Esophagus squamous epithelium (tissue), 5 donors: ENCODE data around the gene PVR. TPM values are rescaled to one million over a fixed set of nuclear protein-coding genes. Genes with fewer than 3 reads are reported as not detected.
A peak's percentile ranks its signal among the peaks of the same experiment; 100 is the strongest.
"Not testable (repeated sequence)": the region's sequence is repeated elsewhere in the genome, so short reads cannot be mapped to it uniquely, and the experiment has no call there.

ENCODE experiments used
- DNase-seq: peaks from one replicate; lab custom pipeline; 2025; lab: John Stamatoyannopoulos, UW
- H3K27ac ChIP-seq, 4 donors: fragments of 200-600 bp; sonication (generic); one replicate each; pipeline ENCODE4 v1.5.1; 2016 to 2019; ENCODE audit warnings: mild to moderate bottlenecking in 1 of 4
- H3K27me3 ChIP-seq, 4 donors: fragments of 200-600 bp; sonication (generic); 1 replicate in 3 of 4; 2 replicates in 1 of 4; pipeline versions ENCODE4 v1.5.1 to v1.6.0; 2017 to 2021; ENCODE audit warnings: antibody characterized with exemption in 1 of 4
- H3K36me3 ChIP-seq, 3 donors: fragments of 200-600 bp; sonication (generic); one replicate each; pipeline ENCODE4 v1.5.1; 2016 to 2019
- H3K4me1 ChIP-seq, 3 donors: fragments of 200-600 bp; sonication (generic); one replicate each; pipeline ENCODE4 v1.5.1; 2017 to 2019
- H3K4me3 ChIP-seq, 4 donors: fragments of 200-600 bp; sonication (generic); 1 replicate in 3 of 4; 2 replicates in 1 of 4; pipeline ENCODE4 v1.5.1; 2016 to 2019; ENCODE audit warnings: mild to moderate bottlenecking in 2 of 4, moderate library complexity in 1 of 4
- H3K9me3 ChIP-seq, 3 donors: fragments of 200-600 bp; sonication (generic); one replicate each; pipeline ENCODE4 v1.5.1; 2016 to 2019
- POLR2A ChIP-seq, 4 donors: fragments of 450-650 bp; IDR thresholded peaks; one replicate each; pipeline ENCODE4 v1.6.1; 2017; ENCODE audit warnings: antibody characterized with exemption in 4 of 4, mild to moderate bottlenecking in 4 of 4, moderate library complexity in 3 of 4
- WGBS, 2 donors: methylation state at CpG; one replicate each; pipeline ENCODE4 v1.1.5; 2018; 5-methylcytosine and 5-hydroxymethylcytosine counted together
- intact Hi-C: fragments of 100-400 bp; cut with DNase I; formaldehyde crosslinking; loops from one replicate; pipeline ENCODE4 v1.15.0; 2022
- total RNA-seq, 4 donors: library from RNA; depleted of rRNA; stranded (reverse); fragments of >200 nt; gene quantifications; one replicate each; pipeline ENCODE4 v1.1.0, GENCODE V29; 2016
- TF ChIP-seq, protein P1 (sequence below), 6 experiments: fragments of 450-650 bp in 4 of 6; fragments of 200-600 bp in 2 of 6; sonication (generic) in 2 of 6; IDR thresholded peaks; one replicate each; pipeline ENCODE4 v1.5.1; 2016 to 2019; ENCODE audit warnings: antibody characterized with exemption in 6 of 6, mild to moderate bottlenecking in 4 of 6, moderate library complexity in 4 of 6
- donor health status: DM: yes; HTN: yes; CAD: no.

The PVR gene
- total RNA-seq, 4 donors from 2014 or later = 13.2 to 21.9 (median 20.9) TPM

DNA sequence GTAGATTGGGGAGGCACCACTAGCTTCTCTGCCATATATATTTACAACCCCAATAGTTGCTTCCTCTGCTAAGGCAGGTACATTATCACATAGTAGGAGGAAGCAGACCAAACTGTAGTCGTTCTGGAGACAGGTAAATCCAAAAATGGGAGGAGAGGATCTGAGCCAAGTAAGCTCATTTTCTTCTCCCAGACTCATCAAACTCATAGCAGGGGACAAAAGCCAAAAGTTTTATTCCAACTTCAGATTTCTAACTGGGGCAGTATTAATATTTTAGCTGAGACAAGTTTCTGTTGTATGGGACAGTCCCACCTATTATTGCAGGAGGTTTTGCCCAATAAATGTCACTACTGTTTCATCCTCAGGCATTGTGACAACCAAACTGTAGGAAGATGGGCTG, 38.2 kb upstream of the PVR start:
- no peaks in the 10 kb centered on the region for H3K36me3 ChIP-seq
- no peak overlapping the region for H3K27ac ChIP-seq
- DNase-seq = no peak
- intact Hi-C loops = no loop called here
- peaks cover 0 to 44% (median 0%) of the 10 kb centered on the region in 4 donors for H3K27me3 ChIP-seq
- H3K4me1 ChIP-seq = peaks cover 0 to 29% (median 6%) of the 10 kb centered on the region in 3 donors
- TF ChIP-seq POLR2A (IDR thresholded peaks at IDR 0.05) = no peak
- H3K9me3 ChIP-seq = no peaks in the 10 kb centered on the region
- H3K4me3 ChIP-seq = no peak overlapping the region
- 60 to 71% methylated on average over 1 of the region's 1 CpG for whole genome bisulfite sequencing, 2 donors

DNA sequence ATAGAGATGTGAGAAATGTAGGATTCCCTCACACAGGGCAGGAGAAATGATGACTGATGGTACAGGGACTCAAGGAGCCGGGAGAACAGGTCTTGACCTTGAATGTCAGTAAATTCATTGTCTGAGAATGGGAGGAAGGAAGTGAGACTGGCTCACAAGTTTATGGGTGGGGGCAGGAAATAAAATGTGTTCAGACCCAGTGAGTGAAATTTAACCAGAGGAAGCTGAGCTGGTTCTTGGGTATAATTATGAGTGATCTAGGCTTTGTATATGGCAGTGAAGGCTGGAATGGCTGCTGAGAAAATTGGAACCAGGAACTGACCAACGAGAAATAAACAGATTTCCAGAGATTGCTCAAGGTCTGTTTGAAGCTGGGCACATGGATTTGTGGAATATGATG, 36.7 kb upstream of the PVR start:
- intact Hi-C loops = no loop called here
- WGBS, 2 donors = 31% methylated on average over 2 of the region's 2 CpGs
- TF ChIP-seq POLR2A (IDR thresholded peaks at IDR 0.05) = no peak
- TF ChIP-seq, protein P1, sequence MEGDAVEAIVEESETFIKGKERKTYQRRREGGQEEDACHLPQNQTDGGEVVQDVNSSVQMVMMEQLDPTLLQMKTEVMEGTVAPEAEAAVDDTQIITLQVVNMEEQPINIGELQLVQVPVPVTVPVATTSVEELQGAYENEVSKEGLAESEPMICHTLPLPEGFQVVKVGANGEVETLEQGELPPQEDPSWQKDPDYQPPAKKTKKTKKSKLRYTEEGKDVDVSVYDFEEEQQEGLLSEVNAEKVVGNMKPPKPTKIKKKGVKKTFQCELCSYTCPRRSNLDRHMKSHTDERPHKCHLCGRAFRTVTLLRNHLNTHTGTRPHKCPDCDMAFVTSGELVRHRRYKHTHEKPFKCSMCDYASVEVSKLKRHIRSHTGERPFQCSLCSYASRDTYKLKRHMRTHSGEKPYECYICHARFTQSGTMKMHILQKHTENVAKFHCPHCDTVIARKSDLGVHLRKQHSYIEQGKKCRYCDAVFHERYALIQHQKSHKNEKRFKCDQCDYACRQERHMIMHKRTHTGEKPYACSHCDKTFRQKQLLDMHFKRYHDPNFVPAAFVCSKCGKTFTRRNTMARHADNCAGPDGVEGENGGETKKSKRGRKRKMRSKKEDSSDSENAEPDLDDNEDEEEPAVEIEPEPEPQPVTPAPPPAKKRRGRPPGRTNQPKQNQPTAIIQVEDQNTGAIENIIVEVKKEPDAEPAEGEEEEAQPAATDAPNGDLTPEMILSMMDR (IDR thresholded peaks at IDR 0.05) = no peak
- H3K4me1 ChIP-seq = peaks cover 0 to 29% (median 6%) of the 10 kb centered on the region in 3 donors
- no peaks in the 10 kb centered on the region for H3K36me3 ChIP-seq
- no peak overlapping the region for H3K4me3 ChIP-seq
- H3K27me3 ChIP-seq = peaks cover 0 to 51% (median 0%) of the 10 kb centered on the region in 4 donors
- DNase-seq = no peak
- peak overlapping the region in 1 of 4 donors; percentile 60 for H3K27ac ChIP-seq
- H3K9me3 ChIP-seq = no peaks in the 10 kb centered on the region

DNA sequence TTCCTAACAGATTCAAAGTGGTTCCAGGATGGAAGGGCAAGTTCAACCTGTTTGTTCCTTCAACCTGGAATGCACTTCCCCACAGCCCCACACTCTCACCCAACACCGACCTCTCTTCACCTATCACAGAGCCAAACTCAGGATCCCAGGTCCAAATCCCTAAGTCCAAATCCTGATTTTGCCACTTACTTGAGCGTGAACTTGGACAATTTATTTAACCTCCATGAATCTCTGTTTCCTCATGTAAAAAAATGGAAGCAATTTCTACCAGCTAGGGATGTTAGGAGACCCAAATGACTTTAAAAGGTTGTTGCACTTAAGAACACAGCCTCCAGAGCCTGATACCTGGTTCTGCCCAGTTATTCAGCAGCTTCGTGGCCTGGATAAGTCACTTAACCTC, 35.8 kb upstream of the PVR start:
- no peak for TF ChIP-seq POLR2A (IDR thresholded peaks at IDR 0.05)
- TF ChIP-seq, protein P1 (IDR thresholded peaks at IDR 0.05) = no peak
- intact Hi-C loops = no loop called here
- 54 to 59% methylated on average over 3 of the region's 3 CpGs for WGBS, 2 donors
- H3K36me3 ChIP-seq = no peaks in the 10 kb centered on the region
- peak overlapping the region in 1 of 4 donors; percentile 60 for H3K27ac ChIP-seq
- DNase-seq = no peak
- H3K27me3 ChIP-seq = peaks cover 0 to 53% (median 0%) of the 10 kb centered on the region in 4 donors
- H3K4me3 ChIP-seq = no peak overlapping the region
- H3K4me1 ChIP-seq = peaks cover 0 to 29% (median 6%) of the 10 kb centered on the region in 3 donors
- H3K9me3 ChIP-seq = no peaks in the 10 kb centered on the region

DNA sequence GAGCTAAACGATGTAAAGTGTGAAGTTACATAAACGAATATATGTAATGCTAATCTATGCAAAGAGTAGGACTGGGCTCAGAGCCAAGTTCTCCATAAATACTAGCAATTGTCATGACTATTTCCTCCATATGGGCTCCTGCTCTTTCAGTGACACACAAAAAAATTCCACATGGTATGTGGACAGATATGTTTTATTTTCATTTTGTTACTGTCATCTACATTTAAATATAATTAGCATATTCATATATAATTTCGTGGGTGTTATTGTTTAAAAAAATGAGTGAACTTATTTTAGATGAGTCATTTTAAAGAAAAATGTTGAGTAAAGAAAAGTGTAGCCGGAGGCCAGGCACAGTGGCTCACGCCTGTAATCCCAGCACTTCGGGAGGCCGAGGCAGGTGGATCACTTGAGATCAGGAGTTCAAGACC, 35.3 kb upstream of the PVR start:
- Histone ChIP-seq H3K4me3 (no peak overlapping the region), H3K9me3 (no peaks in the 10 kb centered on the region), H3K4me1 (peaks cover 0 to 29% (median 6%) of the 10 kb centered on the region in 3 donors), H3K36me3 (no peaks in the 10 kb centered on the region), H3K27me3 (peaks cover 0 to 58% (median 0%) of the 10 kb centered on the region in 4 donors), H3K27ac (no peak overlapping the region)
- intact Hi-C loops = no loop called here
- 22 to 35% methylated on average over 7 of the region's 7 CpGs for WGBS, 2 donors
- DNase-seq = no peak
- TF ChIP-seq, protein P1 (IDR thresholded peaks at IDR 0.05) = no peak
- no peak for TF ChIP-seq POLR2A (IDR thresholded peaks at IDR 0.05)

DNA sequence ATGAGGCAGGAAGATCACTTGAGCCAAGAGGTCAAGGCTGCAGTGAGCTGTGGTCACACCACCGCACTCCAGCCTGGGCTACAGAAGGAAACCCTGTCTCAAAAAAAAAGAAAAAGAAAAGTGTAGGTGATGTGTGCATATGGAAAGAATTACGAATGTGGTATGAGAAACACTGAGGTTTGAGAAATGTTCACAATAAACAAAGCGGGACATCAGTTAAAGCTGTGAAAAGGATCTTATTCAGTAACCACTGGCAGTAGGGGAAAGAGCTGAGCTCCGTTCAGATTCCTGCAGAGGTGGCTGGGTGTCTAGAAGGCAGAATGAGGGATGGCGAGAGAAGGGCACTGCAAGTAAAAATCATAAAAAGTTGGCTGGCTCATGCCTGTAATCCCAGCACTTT, 34.5 kb upstream of the PVR start:
- no peak for DNase-seq
- intact Hi-C loops = no loop called here
- peaks cover 0 to 59% (median 0%) of the 10 kb centered on the region in 4 donors for H3K27me3 ChIP-seq
- no peaks in the 10 kb centered on the region for H3K9me3 ChIP-seq
- peaks cover 0 to 20% (median 6%) of the 10 kb centered on the region in 3 donors for H3K4me1 ChIP-seq
- no peak overlapping the region for H3K4me3 ChIP-seq
- no peak overlapping the region for H3K27ac ChIP-seq
- no peak for TF ChIP-seq POLR2A (IDR thresholded peaks at IDR 0.05)
- TF ChIP-seq, protein P1 (IDR thresholded peaks at IDR 0.05) = no peak
- H3K36me3 ChIP-seq = no peaks in the 10 kb centered on the region
- WGBS, 2 donors = 74 to 81% methylated on average over 5 of the region's 5 CpGs

DNA sequence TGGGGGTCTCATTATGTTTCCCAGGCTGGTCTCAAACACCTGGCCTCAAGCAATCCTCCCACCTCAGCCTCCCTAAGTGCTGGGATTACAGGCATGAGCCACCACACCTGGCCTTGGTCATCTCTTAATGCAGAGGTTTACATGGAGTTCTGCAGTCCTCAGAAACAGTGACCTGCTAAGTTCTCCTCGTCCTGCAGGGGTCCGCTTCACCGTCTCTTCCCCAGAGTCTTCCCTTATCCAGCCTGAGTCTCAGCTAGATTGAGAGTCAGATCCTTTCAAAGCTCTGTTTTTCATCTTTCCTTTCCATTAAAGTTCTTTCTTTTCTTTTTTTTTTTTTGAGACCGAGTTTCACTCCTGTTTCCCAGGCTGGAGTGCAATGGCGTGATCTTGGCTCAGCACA, 33.2 kb upstream of the PVR start:
- H3K36me3 ChIP-seq, H3K9me3 ChIP-seq, H3K4me3 ChIP-seq, H3K27ac ChIP-seq, DNase-seq, intact Hi-C loops: not testable (repeated sequence)
- WGBS, 2 donors = 77 to 86% methylated on average over 5 of the region's 5 CpGs
- H3K4me1 ChIP-seq = peaks cover 0 to 18% (median 6%) of the 10 kb centered on the region in 3 donors
- H3K27me3 ChIP-seq = peaks cover 0 to 50% (median 0%) of the 10 kb centered on the region in 4 donors
